HepG2 (cell line): Measurements from ENCODE around the gene PLCB2. TPM values are rescaled to one million over a fixed set of nuclear protein-coding genes. Genes with fewer than 3 reads are reported as not detected.

ENCODE experiments used
- CENPX ChIP-seq: sonication (generic); formaldehyde crosslinking; IDR thresholded peaks from 2 replicates; pipeline ENCODE4 v1.9.0; 2021; ENCODE audit warnings: mild to moderate bottlenecking, missing genetic modification reagents, moderate library complexity
- CHD4 ChIP-seq: fragments of 200-600 bp; sonication (generic); IDR thresholded peaks from 2 replicates; pipeline ENCODE4 v1.7.0; 2017; ENCODE audit warnings: mild to moderate bottlenecking, low read length, borderline replicate concordance
- IKZF1 ChIP-seq: fragments of 450-650 bp; IDR thresholded peaks from 2 replicates; pipeline ENCODE4 v1.7.1; 2016
- MAZ ChIP-seq, 2 experiments: sonication (generic) in 1 of 2; formaldehyde crosslinking in 1 of 2; IDR thresholded peaks; 2 replicates each; pipeline versions ENCODE4 v1.5.0 to v1.6.1; 2012 to 2020; ENCODE audit warnings: low read depth in 2 of 2, mild to moderate bottlenecking in 2 of 2, borderline replicate concordance in 1 of 2, improper control_type of control experiment in 1 of 2, low read length in 1 of 2, missing genetic modification reagents in 1 of 2, moderate library complexity in 1 of 2
- PLRG1 ChIP-seq: fragments of 450-650 bp; conservative IDR thresholded peaks from 2 replicates; pipeline ENCODE4 v1.6.1; 2016
- PPARG ChIP-seq: conservative IDR thresholded peaks from 2 replicates; pipeline ENCODE4 v1.6.1; 2016; ENCODE audit warnings: missing biosample characterization, missing genetic modification reagents
- STAG1 ChIP-seq: sonication (generic); formaldehyde crosslinking; IDR thresholded peaks from 2 replicates; pipeline ENCODE4 v1.4.0; 2020; ENCODE audit warnings: missing genetic modification reagents
- TRIM24 ChIP-seq: sonication (generic); formaldehyde crosslinking; IDR thresholded peaks from 2 replicates; pipeline ENCODE4 v1.8.0; 2022; ENCODE audit warnings: mild to moderate bottlenecking, missing genetic modification reagents
- ZFP82 ChIP-seq: sonication (generic); formaldehyde crosslinking; IDR thresholded peaks from 2 replicates; pipeline ENCODE4 v1.5.1; 2020; ENCODE audit warnings: mild to moderate bottlenecking, missing genetic modification reagents, borderline replicate concordance
- ZNF446 ChIP-seq: sonication (generic); formaldehyde crosslinking; IDR thresholded peaks from 2 replicates; pipeline ENCODE4 v1.5.0; 2020; ENCODE audit warnings: mild to moderate bottlenecking, missing genetic modification reagents
- ZNF557 ChIP-seq: sonication (generic); formaldehyde crosslinking; IDR thresholded peaks from 2 replicates; pipeline ENCODE4 v1.4.0; 2020; ENCODE audit warnings: missing genetic modification reagents
- ZNF598 ChIP-seq: sonication (generic); formaldehyde crosslinking; IDR thresholded peaks from 2 replicates; pipeline ENCODE4 v1.5.1; 2020; ENCODE audit warnings: mild to moderate bottlenecking, missing genetic modification reagents, borderline replicate concordance
- ZNF740 ChIP-seq: sonication (generic); formaldehyde crosslinking; IDR thresholded peaks from 2 replicates; pipeline ENCODE4 v1.4.0; 2020; ENCODE audit warnings: missing genetic modification reagents
- polyA plus RNA-seq, 8 experiments: library from polyadenylated mRNA; depleted of rRNA in 3 of 8; stranded (reverse) in 7 of 8; unstranded in 1 of 8; fragments of >200 nt; fragmentation: Illumina TruSeq in 4 of 8; extraction: Trizol in 4 of 8; gene quantifications; 2 replicates each; pipeline versions ENCODE4 v1.2.1 to v1.2.3, GENCODE V29; 2011 to 2016; ENCODE audit warnings: low read depth in 4 of 8, missing spikeins in 1 of 8, mixed read lengths in 1 of 8; ENCODE audit not compliant: insufficient read depth in 1 of 8
- total RNA-seq, 5 experiments: library from RNA; depleted of rRNA; stranded (reverse); fragments of >200 nt; fragmentation: Illumina TruSeq; extraction: Trizol; gene quantifications; 2 replicates each; pipeline ENCODE4 v1.2.3, GENCODE V29; 2016; ENCODE audit warnings: low read depth in 1 of 5
- TF ChIP-seq, protein P1 (sequence below): IDR thresholded peaks from 2 replicates; pipeline ENCODE4 v1.6.1; 2018; ENCODE audit warnings: missing genetic modification reagents
- TF ChIP-seq, protein P2 (sequence below): sonication (generic); formaldehyde crosslinking; IDR thresholded peaks from 2 replicates; pipeline ENCODE4 v1.8.0; 2022; ENCODE audit warnings: mild to moderate bottlenecking, missing genetic modification reagents, moderate library complexity

PLCB2 gene
- total and polyA plus RNA-seq, 2 of the 13 experiments (the other 11 are each of a cell fraction or from before 2014, with no cell fraction given): 0.11 TPM; not detected in 1

- no peak for TF ChIP-seq MAZ (IDR thresholded peaks at IDR 0.05; ENCODE audit: borderline replicate concordance, low read depth, low read length)
- TF ChIP-seq MAZ (CRISPR knock-in tag; IDR thresholded peaks at IDR 0.05; ENCODE audit: low read depth): no peak
- TF ChIP-seq PPARG (CRISPR knock-in tag): no peak
- TF ChIP-seq, protein P1, sequence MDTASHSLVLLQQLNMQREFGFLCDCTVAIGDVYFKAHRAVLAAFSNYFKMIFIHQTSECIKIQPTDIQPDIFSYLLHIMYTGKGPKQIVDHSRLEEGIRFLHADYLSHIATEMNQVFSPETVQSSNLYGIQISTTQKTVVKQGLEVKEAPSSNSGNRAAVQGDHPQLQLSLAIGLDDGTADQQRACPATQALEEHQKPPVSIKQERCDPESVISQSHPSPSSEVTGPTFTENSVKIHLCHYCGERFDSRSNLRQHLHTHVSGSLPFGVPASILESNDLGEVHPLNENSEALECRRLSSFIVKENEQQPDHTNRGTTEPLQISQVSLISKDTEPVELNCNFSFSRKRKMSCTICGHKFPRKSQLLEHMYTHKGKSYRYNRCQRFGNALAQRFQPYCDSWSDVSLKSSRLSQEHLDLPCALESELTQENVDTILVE: no peak
- TF ChIP-seq ZNF740: peak; percentile 74
- TF ChIP-seq IKZF1: no peak
- peak; percentile 27 for TF ChIP-seq STAG1 (CRISPR knock-in tag)
- no peak for TF ChIP-seq CENPX (CRISPR knock-in tag)
- no peak for TF ChIP-seq ZNF446
- TF ChIP-seq ZNF557: no peak
- no peak for TF ChIP-seq ZNF598
- TF ChIP-seq ZFP82 (CRISPR knock-in tag): no peak
- TF ChIP-seq, protein P2, sequence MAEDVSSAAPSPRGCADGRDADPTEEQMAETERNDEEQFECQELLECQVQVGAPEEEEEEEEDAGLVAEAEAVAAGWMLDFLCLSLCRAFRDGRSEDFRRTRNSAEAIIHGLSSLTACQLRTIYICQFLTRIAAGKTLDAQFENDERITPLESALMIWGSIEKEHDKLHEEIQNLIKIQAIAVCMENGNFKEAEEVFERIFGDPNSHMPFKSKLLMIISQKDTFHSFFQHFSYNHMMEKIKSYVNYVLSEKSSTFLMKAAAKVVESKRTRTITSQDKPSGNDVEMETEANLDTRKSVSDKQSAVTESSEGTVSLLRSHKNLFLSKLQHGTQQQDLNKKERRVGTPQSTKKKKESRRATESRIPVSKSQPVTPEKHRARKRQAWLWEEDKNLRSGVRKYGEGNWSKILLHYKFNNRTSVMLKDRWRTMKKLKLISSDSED (CRISPR knock-in tag): no peak
- TF ChIP-seq PLRG1: no peak
- TF ChIP-seq TRIM24: no peak
- TF ChIP-seq CHD4: no peak
Observed at GRCh38 chr15:40320931-40321371, 13.2 kb upstream of the PLCB2 start (continued).
